Left lung (tissue), 10 donors: Measurements from ENCODE around the gene FOXB2. TPM values are rescaled to one million over a fixed set of nuclear protein-coding genes. Genes with fewer than 3 reads are reported as not detected.

Source experiments
- ATAC-seq: fragments of 200-7000 bp; cut with Tn5 transposase; one replicate; pipeline ENCODE4 v1.9.1; 2020; ENCODE audit warnings: moderate library complexity
- DNase-seq, 4 donors: peaks; one replicate each; pipeline ENCODE4 v3.0.0-alpha.2; 2013 to 2020
- H3K27ac ChIP-seq, 2 donors: fragments of 200-600 bp; sonication (generic) in 1 of 2; one replicate each; pipeline versions ENCODE4 v1.5.0 to v1.8.0; 2020 to 2021
- H3K27me3 ChIP-seq, 2 donors: fragments of 200-600 bp; sonication (generic) in 1 of 2; one replicate each; pipeline versions ENCODE4 v1.5.0 to v1.8.0; 2020 to 2021
- H3K36me3 ChIP-seq, 2 donors: fragments of 200-600 bp; sonication (generic) in 1 of 2; one replicate each; pipeline versions ENCODE4 v1.5.0 to v1.8.0; 2020 to 2021
- H3K4me1 ChIP-seq, 2 donors: fragments of 200-600 bp; one replicate each; pipeline ENCODE4 v1.8.0; 2021
- H3K4me3 ChIP-seq, 2 donors: fragments of 200-600 bp; sonication (generic) in 1 of 2; one replicate each; pipeline versions ENCODE4 v1.5.0 to v1.8.0; 2020 to 2021; ENCODE audit warnings: mild to moderate bottlenecking in 1 of 2
- H3K9me3 ChIP-seq, 2 donors: fragments of 200-600 bp; sonication (generic) in 1 of 2; one replicate each; pipeline versions ENCODE4 v1.5.0 to v1.8.0; 2020 to 2021
- intact Hi-C, 2 donors: fragments of 100-400 bp; cut with DNase I; formaldehyde crosslinking; loops; one replicate each; pipeline versions ENCODE4 v1.11.2 to v1.14.2; 2022
- polyA plus RNA-seq, 6 donors: library from polyadenylated mRNA; unstranded; fragments of 120-200 nt; gene quantifications; one replicate each; pipeline ENCODE4 v1.2.1, GENCODE V29; 2013; ENCODE audit not compliant: insufficient read length in 6 of 6
- total RNA-seq, 2 donors: library from RNA; stranded (reverse); fragmentation: NEBNext Ultra II Directional; extraction: Animal tissue kit (Norgen Biotek cat#: 25700); gene quantifications; one replicate each; pipeline ENCODE4 v1.2.1, GENCODE V29; 2021
- TF ChIP-seq, protein P1 (sequence below), 2 donors: fragments of 200-600 bp; sonication (generic) in 1 of 2; IDR thresholded peaks; one replicate each; pipeline versions ENCODE4 v1.5.0 to v1.8.0; 2021; ENCODE audit warnings: antibody characterized with exemption in 2 of 2
- donor health status: DM: no; HTN: yes; CAD: no.
- donor health status: DM: no; HTN: no; CAD: no.

The FOXB2 gene
- total and polyA plus RNA-seq, 8 donors = not detected

DNA sequence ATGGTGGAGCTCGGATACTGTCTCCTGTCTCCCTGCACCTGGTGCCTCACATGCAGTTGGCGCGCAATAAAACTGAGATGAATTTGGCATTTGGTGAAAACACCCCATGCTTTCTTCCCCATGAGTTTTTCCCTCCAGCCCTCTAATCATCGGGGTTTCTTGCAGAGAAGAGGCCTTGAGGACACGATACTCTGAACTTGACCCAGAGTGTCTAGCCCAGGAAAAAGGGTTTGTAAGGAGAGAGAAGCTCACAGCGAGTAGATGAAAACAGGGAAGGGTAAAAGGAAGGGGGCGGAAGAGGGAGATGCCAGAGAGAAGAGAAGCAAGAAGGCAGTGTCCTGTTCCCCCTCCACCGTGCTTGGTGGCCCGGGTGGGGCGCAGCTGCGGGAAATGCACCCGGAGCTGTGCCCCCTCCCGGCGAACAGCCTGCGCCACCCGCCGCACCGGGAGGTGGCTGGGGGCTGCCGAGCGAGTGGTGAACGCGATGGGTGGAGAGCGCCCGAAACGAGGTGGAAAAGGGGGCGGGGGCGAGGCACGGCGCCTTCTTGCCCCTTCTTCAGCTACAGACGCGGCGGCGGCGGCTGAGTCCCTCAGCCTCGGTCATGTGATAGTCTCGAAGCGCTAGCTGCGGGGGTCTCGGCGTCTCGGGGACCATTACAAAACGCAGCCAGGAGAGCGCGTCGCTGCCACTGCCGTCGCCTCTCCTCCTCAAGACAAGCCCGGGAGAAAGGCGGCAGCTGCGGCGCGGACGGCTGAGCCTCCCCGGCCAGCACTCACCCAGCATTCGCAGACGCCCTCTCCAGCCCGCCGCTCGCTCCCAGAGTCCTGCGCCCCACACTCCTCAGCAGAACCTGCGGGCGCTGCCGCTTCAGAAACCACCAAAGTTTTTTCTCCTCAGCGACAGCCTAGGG lies 1.1 kb upstream of the FOXB2 start:
- ATAC-seq (peak; percentile 24), DNase-seq (no peak)
- Histone ChIP-seq H3K4me1 (peaks cover 14 to 62% of the 10 kb centered on the region in 2 donors), H3K9me3 (no peaks in the 10 kb centered on the region), H3K4me3 (no peak overlapping the region), H3K27ac (no peak overlapping the region), H3K36me3 (no peaks in the 10 kb centered on the region), H3K27me3 (peaks cover 98 to 100% of the 10 kb centered on the region in 2 donors)
- intact Hi-C loops = no loop called here
- TF ChIP-seq, protein P1, sequence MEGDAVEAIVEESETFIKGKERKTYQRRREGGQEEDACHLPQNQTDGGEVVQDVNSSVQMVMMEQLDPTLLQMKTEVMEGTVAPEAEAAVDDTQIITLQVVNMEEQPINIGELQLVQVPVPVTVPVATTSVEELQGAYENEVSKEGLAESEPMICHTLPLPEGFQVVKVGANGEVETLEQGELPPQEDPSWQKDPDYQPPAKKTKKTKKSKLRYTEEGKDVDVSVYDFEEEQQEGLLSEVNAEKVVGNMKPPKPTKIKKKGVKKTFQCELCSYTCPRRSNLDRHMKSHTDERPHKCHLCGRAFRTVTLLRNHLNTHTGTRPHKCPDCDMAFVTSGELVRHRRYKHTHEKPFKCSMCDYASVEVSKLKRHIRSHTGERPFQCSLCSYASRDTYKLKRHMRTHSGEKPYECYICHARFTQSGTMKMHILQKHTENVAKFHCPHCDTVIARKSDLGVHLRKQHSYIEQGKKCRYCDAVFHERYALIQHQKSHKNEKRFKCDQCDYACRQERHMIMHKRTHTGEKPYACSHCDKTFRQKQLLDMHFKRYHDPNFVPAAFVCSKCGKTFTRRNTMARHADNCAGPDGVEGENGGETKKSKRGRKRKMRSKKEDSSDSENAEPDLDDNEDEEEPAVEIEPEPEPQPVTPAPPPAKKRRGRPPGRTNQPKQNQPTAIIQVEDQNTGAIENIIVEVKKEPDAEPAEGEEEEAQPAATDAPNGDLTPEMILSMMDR (IDR thresholded peaks at IDR 0.05) = no peak

DNA sequence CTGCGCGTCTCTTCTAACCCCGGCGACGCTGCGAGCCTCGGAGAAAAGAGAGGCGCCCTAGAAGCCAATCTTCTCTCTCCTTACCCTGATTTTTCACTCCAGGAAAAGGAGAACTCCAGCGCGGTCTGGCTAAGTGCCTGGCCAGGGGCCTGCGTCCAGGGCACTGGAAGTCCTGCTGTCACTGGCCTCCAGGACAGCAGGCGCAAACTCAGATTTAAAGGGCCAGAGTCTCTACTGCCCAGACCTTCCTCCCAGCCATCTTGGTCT lies 553 bp upstream of the FOXB2 start:
- TF ChIP-seq, protein P1 (IDR thresholded peaks at IDR 0.05) = no peak
- DNase-seq (no peak), ATAC-seq (no peak)
- Histone ChIP-seq H3K4me1 (peaks cover 14 to 62% of the 10 kb centered on the region in 2 donors), H3K27ac (no peak overlapping the region), H3K4me3 (no peak overlapping the region), H3K9me3 (no peaks in the 10 kb centered on the region), H3K36me3 (no peaks in the 10 kb centered on the region), H3K27me3 (peaks cover 98 to 100% of the 10 kb centered on the region in 2 donors)
- intact Hi-C loops = no loop called here

DNA sequence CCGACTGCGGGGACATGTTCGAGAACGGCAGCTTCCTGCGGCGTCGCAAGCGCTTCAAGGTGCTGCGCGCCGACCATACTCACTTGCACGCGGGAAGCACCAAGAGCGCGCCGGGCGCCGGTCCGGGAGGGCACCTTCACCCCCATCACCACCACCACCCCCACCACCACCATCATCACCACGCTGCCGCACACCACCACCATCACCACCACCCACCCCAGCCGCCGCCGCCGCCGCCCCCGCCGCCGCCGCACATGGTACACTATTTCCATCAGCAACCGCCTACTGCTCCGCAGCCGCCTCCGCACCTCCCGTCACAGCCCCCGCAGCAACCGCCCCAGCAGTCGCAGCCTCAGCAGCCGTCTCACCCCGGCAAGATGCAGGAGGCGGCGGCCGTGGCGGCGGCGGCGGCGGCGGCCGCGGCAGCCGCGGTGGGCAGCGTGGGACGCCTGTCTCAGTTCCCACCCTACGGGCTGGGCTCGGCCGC lies 514 bp downstream of the FOXB2 start:
- TF ChIP-seq, protein P1 (IDR thresholded peaks at IDR 0.05) = no peak
- no peak overlapping the region for H3K4me3 ChIP-seq
- ATAC-seq (no peak), DNase-seq (peak in 1 of 4 donors; percentile 77)
- intact Hi-C loops = no loop called here
- H3K4me1 ChIP-seq = peaks cover 14 to 53% of the 10 kb centered on the region in 2 donors
- no peak overlapping the region for H3K27ac ChIP-seq
- H3K27me3 ChIP-seq = peaks cover 92 to 100% of the 10 kb centered on the region in 2 donors
- no peaks in the 10 kb centered on the region for H3K36me3 ChIP-seq
- H3K9me3 ChIP-seq = no peaks in the 10 kb centered on the region

DNA sequence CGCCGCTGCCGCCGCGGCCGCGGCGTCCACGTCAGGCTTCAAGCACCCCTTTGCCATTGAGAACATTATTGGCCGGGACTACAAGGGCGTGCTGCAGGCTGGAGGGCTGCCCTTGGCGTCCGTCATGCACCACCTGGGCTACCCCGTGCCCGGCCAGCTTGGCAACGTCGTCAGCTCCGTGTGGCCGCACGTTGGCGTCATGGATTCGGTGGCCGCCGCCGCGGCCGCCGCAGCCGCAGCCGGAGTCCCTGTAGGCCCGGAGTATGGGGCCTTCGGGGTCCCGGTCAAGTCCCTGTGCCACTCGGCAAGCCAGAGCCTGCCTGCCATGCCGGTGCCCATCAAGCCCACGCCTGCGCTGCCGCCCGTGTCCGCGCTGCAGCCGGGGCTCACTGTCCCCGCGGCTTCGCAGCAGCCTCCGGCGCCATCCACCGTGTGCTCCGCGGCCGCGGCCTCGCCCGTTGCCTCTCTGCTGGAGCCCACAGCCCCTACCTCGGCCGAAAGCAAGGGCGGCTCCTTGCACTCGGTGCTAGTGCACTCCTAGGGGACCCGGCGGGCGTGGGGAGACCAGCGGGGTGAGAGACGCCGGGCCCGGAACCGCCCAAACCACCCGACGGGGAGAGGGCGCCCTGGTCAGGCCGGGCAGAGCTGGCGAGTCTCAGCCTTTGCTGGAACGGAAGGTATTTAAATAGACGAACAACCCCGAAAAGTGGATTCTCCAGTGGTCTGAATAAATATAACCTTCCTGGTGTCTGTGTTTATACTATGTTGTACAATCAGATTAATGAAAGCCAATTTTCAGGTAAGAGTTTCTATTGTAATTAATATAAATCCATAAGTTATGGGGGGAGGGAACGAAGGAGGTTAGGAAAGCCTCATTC lies 1.2 kb downstream of the FOXB2 start:
- intact Hi-C loops = no loop called here
- Histone ChIP-seq H3K9me3 (no peaks in the 10 kb centered on the region), H3K4me1 (peaks cover 14 to 53% of the 10 kb centered on the region in 2 donors), H3K27ac (no peak overlapping the region), H3K36me3 (no peaks in the 10 kb centered on the region), H3K27me3 (peaks cover 92 to 100% of the 10 kb centered on the region in 2 donors), H3K4me3 (peak overlapping the region in 1 of 2 donors; percentile 11)
- TF ChIP-seq, protein P1 (IDR thresholded peaks at IDR 0.05) = no peak
- peak in 1 of 4 donors; percentile 69 for DNase-seq
- peak; percentile 15 for ATAC-seq
